Left lung (tissue), 10 donors: ENCODE results near the gene ENG. TPM values are rescaled to one million over a fixed set of nuclear protein-coding genes. Genes with fewer than 3 reads are reported as not detected.

Experiments used
- ATAC-seq: fragments of 200-7000 bp; cut with Tn5 transposase; one replicate; pipeline ENCODE4 v1.9.1; 2020; ENCODE audit warnings: moderate library complexity
- DNase-seq, 4 donors: peaks; one replicate each; pipeline ENCODE4 v3.0.0-alpha.2; 2013 to 2020
- H3K27ac ChIP-seq, 2 donors: fragments of 200-600 bp; sonication (generic) in 1 of 2; one replicate each; pipeline versions ENCODE4 v1.5.0 to v1.8.0; 2020 to 2021
- H3K27me3 ChIP-seq, 2 donors: fragments of 200-600 bp; sonication (generic) in 1 of 2; one replicate each; pipeline versions ENCODE4 v1.5.0 to v1.8.0; 2020 to 2021
- H3K36me3 ChIP-seq, 2 donors: fragments of 200-600 bp; sonication (generic) in 1 of 2; one replicate each; pipeline versions ENCODE4 v1.5.0 to v1.8.0; 2020 to 2021
- H3K4me1 ChIP-seq, 2 donors: fragments of 200-600 bp; one replicate each; pipeline ENCODE4 v1.8.0; 2021
- H3K4me3 ChIP-seq, 2 donors: fragments of 200-600 bp; sonication (generic) in 1 of 2; one replicate each; pipeline versions ENCODE4 v1.5.0 to v1.8.0; 2020 to 2021; ENCODE audit warnings: mild to moderate bottlenecking in 1 of 2
- H3K9me3 ChIP-seq, 2 donors: fragments of 200-600 bp; sonication (generic) in 1 of 2; one replicate each; pipeline versions ENCODE4 v1.5.0 to v1.8.0; 2020 to 2021
- CTCF ChIP-seq, 2 donors: fragments of 200-600 bp; sonication (generic) in 1 of 2; IDR thresholded peaks; one replicate each; pipeline versions ENCODE4 v1.5.0 to v1.8.0; 2021; ENCODE audit warnings: antibody characterized with exemption in 2 of 2
- intact Hi-C, 2 donors: fragments of 100-400 bp; cut with DNase I; formaldehyde crosslinking; loops; one replicate each; pipeline versions ENCODE4 v1.11.2 to v1.14.2; 2022
- microRNA-seq, 2 donors: library from miRNA; unstranded; fragments of <30 nt; microRNA quantifications; one replicate each; pipeline ENCODE4, GENCODE V29; 2019
- polyA plus RNA-seq, 6 donors: library from polyadenylated mRNA; unstranded; fragments of 120-200 nt; gene quantifications; one replicate each; pipeline ENCODE4 v1.2.1, GENCODE V29; 2013; ENCODE audit not compliant: insufficient read length in 6 of 6
- total RNA-seq, 2 donors: library from RNA; stranded (reverse); fragmentation: NEBNext Ultra II Directional; extraction: Animal tissue kit (Norgen Biotek cat#: 25700); gene quantifications; one replicate each; pipeline ENCODE4 v1.2.1, GENCODE V29; 2021
- donor health status: DM: no; HTN: yes; CAD: no.
- donor health status: DM: no; HTN: no; CAD: no.

The ENG gene
- total and polyA plus RNA-seq, 8 donors, result 71.8 to 354 (median 93.6) TPM

- ATAC-seq, result no peak
- H3K27ac ChIP-seq, result peak overlapping the region; percentile 70 to 73
These were observed 85.8 kb downstream of the ENG start for GRCh38 chr9:127768698-127769097.

GRCh38 chr9:127767909-127768331, 86.5 kb downstream of the ENG start:
- Histone ChIP-seq H3K4me1 (peaks cover 12 to 88% of the 10 kb centered on the region in 2 donors), H3K27ac (peak overlapping the region; percentile 70 to 73), H3K36me3 (peaks cover 0 to 19% of the 10 kb centered on the region in 2 donors), H3K9me3 (no peaks in the 10 kb centered on the region), H3K27me3 (no peaks in the 10 kb centered on the region), H3K4me3 (peak overlapping the region in 1 of 2 donors; percentile 74)
- ATAC-seq (no peak), DNase-seq (peak in 1 of 4 donors; percentile 60)
- TF ChIP-seq CTCF (IDR thresholded peaks at IDR 0.05), result no peak
- intact Hi-C loops, result no loop called here

More at GRCh38 chr9:127768698-127769097, 85.8 kb downstream of the ENG start:
- Histone ChIP-seq H3K4me3 (peak overlapping the region in 1 of 2 donors; percentile 74), H3K27me3 (no peaks in the 10 kb centered on the region), H3K36me3 (peaks cover 0 to 26% of the 10 kb centered on the region in 2 donors), H3K4me1 (peaks cover 12 to 84% of the 10 kb centered on the region in 2 donors), H3K9me3 (no peaks in the 10 kb centered on the region)
- TF ChIP-seq CTCF (IDR thresholded peaks at IDR 0.05), result no peak
- intact Hi-C loops, result no loop called here
- DNase-seq, result no peak

GRCh38 chr9:127767410-127767809, 87.0 kb downstream of the ENG start:
- H3K27ac ChIP-seq, result peak overlapping the region; percentile 70 to 73
- no peak for TF ChIP-seq CTCF (IDR thresholded peaks at IDR 0.05)
- H3K4me3 ChIP-seq, result peak overlapping the region in 1 of 2 donors; percentile 74
- H3K27me3 ChIP-seq, result no peaks in the 10 kb centered on the region
- H3K9me3 ChIP-seq, result no peaks in the 10 kb centered on the region
- H3K36me3 ChIP-seq, result peaks cover 0 to 14% of the 10 kb centered on the region in 2 donors
- peaks cover 12 to 93% of the 10 kb centered on the region in 2 donors for H3K4me1 ChIP-seq
- no peak for DNase-seq
- ATAC-seq, result no peak
- intact Hi-C loops, result no loop called here

GRCh38 chr9:127765418-127765817, 89.0 kb downstream of the ENG start:
- ATAC-seq (no peak), DNase-seq (no peak)
- Histone ChIP-seq H3K27me3 (no peaks in the 10 kb centered on the region), H3K9me3 (no peaks in the 10 kb centered on the region), H3K27ac (peak overlapping the region in 1 of 2 donors; percentile 70), H3K4me3 (no peak overlapping the region), H3K4me1 (peaks cover 8 to 93% of the 10 kb centered on the region in 2 donors), H3K36me3 (peaks cover 0 to 21% of the 10 kb centered on the region in 2 donors)
- intact Hi-C loops, result no loop called here
- no peak for TF ChIP-seq CTCF (IDR thresholded peaks at IDR 0.05)

Small RNA genes lying within 50 kb of the gene (microRNA-seq; reads per million reads assigned to microRNA genes)
- 0 to 0.67 reads per million in 2 donors for gene MIR2861
- 0.14 to 0.17 reads per million in 2 donors for gene MIR3960
- gene MIR4672, result 0.14 to 0.17 reads per million in 2 donors

Other genes starting within 250 kb of the ENG start
- 10 to 100 TPM; 63.0 to 76.7 TPM for gene STXBP1, start 242.4 kb downstream of the ENG start, total RNA-seq
- 10 to 100 TPM; 40.7 to 50.0 (median 48.1) TPM for gene STXBP1, start 242.4 kb downstream of the ENG start, polyA plus RNA-seq
- 1 to 10 TPM in 1 of 2 donors, under 1 TPM in 1; 0.35 to 7.6 TPM for gene CFAP157, start 147.7 kb downstream of the ENG start, total RNA-seq
- gene CFAP157, start 147.7 kb downstream of the ENG start, polyA plus RNA-seq, result 10 to 100 TPM in 3 of 6 donors, 1 to 10 TPM in 3; 3.3 to 12.6 (median 9.8) TPM
- 10 to 100 TPM; 17.1 to 20.2 TPM for gene PTRH1, start 139.0 kb downstream of the ENG start, total RNA-seq
- 10 to 100 TPM in 1 of 6 donors, 1 to 10 TPM in 5; 3.6 to 10.3 (median 6.5) TPM for gene PTRH1, start 139.0 kb downstream of the ENG start, polyA plus RNA-seq
- gene TTC16, start 138.6 kb downstream of the ENG start, total RNA-seq, result 1 to 10 TPM in 1 of 2 donors, under 1 TPM in 1; 0.15 to 1.0 TPM
- 1 to 10 TPM in 1 of 6 donors, under 1 TPM in 5; 0.29 to 1.4 (median 0.78) TPM for gene TTC16, start 138.6 kb downstream of the ENG start, polyA plus RNA-seq
- 10 to 100 TPM; 19.5 to 21.8 TPM for gene TOR2A, start 119.4 kb downstream of the ENG start, total RNA-seq
- gene TOR2A, start 119.4 kb downstream of the ENG start, polyA plus RNA-seq, result 10 to 100 TPM; 10.6 to 16.4 (median 13.2) TPM
- 10 to 100 TPM; 21.7 to 41.9 TPM for gene SH2D3C, start 76.0 kb downstream of the ENG start, total RNA-seq
- gene SH2D3C, start 76.0 kb downstream of the ENG start, polyA plus RNA-seq, result 10 to 100 TPM; 25.1 to 38.3 (median 32.6) TPM
- 10 to 100 TPM; 78.8 to 83.4 TPM for gene CDK9, start 68.6 kb downstream of the ENG start, total RNA-seq
- 10 to 100 TPM; 56.0 to 68.7 (median 61.1) TPM for gene CDK9, start 68.6 kb downstream of the ENG start, polyA plus RNA-seq
- gene FPGS, start 51.8 kb downstream of the ENG start, total RNA-seq, result 10 to 100 TPM; 59.3 to 97.4 TPM
- gene FPGS, start 51.8 kb downstream of the ENG start, polyA plus RNA-seq, result 10 to 100 TPM; 38.8 to 61.0 (median 48.5) TPM
- gene AK1, start 23.0 kb upstream of the ENG start, total RNA-seq, result 100 to 1,000 TPM; 111 to 264 TPM
- gene AK1, start 23.0 kb upstream of the ENG start, polyA plus RNA-seq, result 10 to 100 TPM; 47.3 to 93.5 (median 63.8) TPM
- 10 to 100 TPM; 43.5 to 57.0 TPM for gene ST6GALNAC6, start 44.9 kb upstream of the ENG start, total RNA-seq
- 10 to 100 TPM; 44.1 to 53.5 (median 48.6) TPM for gene ST6GALNAC6, start 44.9 kb upstream of the ENG start, polyA plus RNA-seq
- 10 to 100 TPM; 62.5 to 89.9 TPM for gene ST6GALNAC4, start 62.4 kb upstream of the ENG start, total RNA-seq
- gene ST6GALNAC4, start 62.4 kb upstream of the ENG start, polyA plus RNA-seq, result 10 to 100 TPM; 20.7 to 31.5 (median 24.3) TPM
- 1 to 10 TPM; 3.8 to 6.7 TPM for gene PIP5KL1, start 76.1 kb upstream of the ENG start, total RNA-seq
- gene PIP5KL1, start 76.1 kb upstream of the ENG start, polyA plus RNA-seq, result 1 to 10 TPM; 2.7 to 7.9 (median 5.0) TPM
- gene DPM2, start 83.2 kb upstream of the ENG start, total RNA-seq, result 10 to 100 TPM; 38.6 to 47.6 TPM
- 10 to 100 TPM; 32.1 to 38.5 (median 34.6) TPM for gene DPM2, start 83.2 kb upstream of the ENG start, polyA plus RNA-seq
- gene EEIG1, start 126.3 kb upstream of the ENG start, total RNA-seq, result 10 to 100 TPM; 60.7 to 67.3 TPM
- 10 to 100 TPM; 28.2 to 40.7 (median 35.7) TPM for gene EEIG1, start 126.3 kb upstream of the ENG start, polyA plus RNA-seq
- gene NAIF1, start 212.7 kb upstream of the ENG start, total RNA-seq, result 1 to 10 TPM; 7.7 to 8.0 TPM
- gene NAIF1, start 212.7 kb upstream of the ENG start, polyA plus RNA-seq, result 10 to 100 TPM in 3 of 6 donors, 1 to 10 TPM in 3; 8.2 to 11.5 (median 9.9) TPM
- 10 to 100 TPM; 19.5 to 21.0 TPM for gene SLC25A25, start 213.6 kb upstream of the ENG start, total RNA-seq
- gene SLC25A25, start 213.6 kb upstream of the ENG start, polyA plus RNA-seq, result 10 to 100 TPM in 5 of 6 donors, 1 to 10 TPM in 1; 9.8 to 16.3 (median 13.6) TPM